Measurements from ENCODE around the gene SNRPD3.

GRCh38 chr22:24579258-24579601 is 23.4 kb downstream of the SNRPD3 start:
- TF ChIP-seq CTCF (IDR thresholded peaks at IDR 0.05; ENCODE audit: borderline replicate concordance, extremely low read depth, low read length, poor library complexity, severe bottlenecking), result no peak
- TF ChIP-seq EZH2 (IDR thresholded peaks at IDR 0.05; ENCODE audit: borderline replicate concordance, low read depth, low read length, severe bottlenecking), result no peak

All from DND-41 (cell line).